NCI-H526 treated with DMSO at 0.1 percent for 48 hours (cell line): ENCODE results near the gene HLA-F.

Experiments
- DNase-seq: peaks from one replicate; lab custom pipeline; 2025; lab: John Stamatoyannopoulos, UW

HLA-F gene

DNA sequence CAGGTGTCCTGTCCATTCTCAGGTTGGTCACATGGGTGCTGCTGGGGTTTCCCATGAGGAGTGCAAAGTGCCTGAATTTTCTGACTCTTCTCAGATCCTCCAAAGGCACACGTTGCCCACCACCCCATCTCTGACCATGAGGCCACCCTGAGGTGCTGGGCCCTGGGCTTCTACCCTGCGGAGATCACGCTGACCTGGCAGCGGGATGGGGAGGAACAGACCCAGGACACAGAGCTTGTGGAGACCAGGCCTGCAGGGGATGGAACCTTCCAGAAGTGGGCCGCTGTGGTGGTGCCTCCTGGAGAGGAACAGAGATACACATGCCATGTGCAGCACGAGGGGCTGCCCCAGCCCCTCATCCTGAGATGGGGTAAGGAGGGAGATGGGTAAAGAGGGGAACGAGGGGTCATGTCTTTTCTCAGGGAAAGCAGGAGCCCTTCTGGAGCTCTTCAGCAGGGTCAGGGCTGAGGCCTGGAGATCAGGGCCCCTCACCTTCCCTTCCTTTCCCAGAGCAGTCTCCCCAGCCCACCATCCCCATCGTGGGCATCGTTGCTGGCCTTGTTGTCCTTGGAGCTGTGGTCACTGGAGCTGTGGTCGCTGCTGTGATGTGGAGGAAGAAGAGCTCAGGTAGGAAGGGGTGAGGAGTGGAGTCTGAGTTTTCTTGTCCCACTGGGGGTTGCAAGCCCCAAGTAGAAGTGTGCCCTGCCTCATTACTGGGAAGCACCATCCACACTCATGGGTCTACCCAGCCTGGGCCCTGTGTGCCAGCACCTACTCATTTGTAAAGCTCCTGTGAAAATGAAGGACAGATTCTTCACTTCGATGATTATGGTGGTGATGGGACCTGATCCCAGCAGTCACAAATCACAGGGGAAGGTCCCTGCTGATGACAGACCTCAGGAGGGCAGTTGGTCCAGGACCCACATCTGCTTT is 2.0 kb downstream of the HLA-F start:
- DNase-seq: no peak

DNA sequence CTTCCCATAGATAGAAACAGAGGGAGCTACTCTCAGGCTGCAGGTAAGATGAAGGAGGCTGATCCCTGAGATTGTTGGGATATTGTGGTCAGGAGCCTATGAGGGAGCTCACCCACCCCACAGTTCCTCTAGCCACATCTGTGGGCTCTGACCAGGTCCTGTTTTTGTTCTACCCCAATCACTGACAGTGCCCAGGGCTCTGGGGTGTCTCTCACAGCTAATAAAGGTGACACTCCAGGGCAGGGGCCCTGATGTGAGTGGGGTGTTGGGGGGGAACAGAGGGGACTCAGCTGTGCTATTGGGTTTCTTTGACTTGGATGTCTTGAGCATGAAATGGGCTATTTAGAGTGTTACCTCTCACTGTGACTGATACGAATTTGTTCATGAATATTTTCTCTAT is 2.8 kb downstream of the HLA-F start:
- DNase-seq: no peak

DNA sequence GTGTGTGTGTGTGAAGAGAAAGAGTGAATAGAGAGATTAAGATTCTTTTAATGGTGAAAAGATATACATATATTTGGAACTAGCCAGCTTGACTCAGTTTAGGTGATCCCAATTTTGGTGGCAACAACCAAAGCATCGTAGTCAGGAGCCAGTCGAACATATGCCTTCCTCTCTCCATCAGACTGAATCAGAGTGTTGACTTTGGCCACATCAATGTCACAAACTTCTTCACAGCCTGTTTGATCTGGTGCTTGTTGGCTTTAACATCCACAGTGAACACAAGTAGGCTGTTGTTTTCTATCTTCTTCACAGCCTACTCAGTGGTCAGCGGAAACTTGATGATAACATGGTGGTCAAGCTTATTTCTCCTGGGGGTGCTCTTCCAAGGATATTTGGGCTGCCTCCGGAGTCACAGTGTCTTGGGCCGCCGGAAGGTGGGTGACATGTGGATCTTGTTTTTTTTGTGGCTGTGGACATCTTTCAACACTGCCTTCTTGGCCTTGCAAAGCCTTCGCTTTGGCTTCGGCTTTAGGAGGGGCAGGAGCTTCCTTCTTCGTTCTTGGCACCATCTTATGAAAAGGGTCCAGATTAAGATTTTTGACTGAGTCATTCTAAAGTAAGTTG is 3.4 kb downstream of the HLA-F start:
- no peak for DNase-seq

DNA sequence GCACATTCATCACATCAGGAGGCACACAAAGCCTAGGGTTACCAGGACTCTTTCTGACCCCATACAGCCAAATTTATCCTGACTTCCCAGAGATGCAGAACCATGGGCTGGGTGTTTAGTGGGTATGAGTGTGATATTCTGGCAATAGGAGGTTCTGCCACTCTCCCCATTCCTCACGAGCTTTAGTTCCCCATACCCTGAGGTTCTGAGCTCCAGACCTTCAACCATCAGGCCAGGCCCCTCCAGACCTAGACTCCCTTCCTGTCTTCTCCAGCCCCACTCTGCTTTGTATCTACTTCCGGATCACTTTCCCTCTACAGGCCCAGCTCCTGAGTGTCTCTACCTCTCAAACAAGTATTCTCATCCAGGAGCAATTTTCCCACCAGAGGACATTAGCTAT is 4.4 kb downstream of the HLA-F start:
- no peak for DNase-seq

DNA sequence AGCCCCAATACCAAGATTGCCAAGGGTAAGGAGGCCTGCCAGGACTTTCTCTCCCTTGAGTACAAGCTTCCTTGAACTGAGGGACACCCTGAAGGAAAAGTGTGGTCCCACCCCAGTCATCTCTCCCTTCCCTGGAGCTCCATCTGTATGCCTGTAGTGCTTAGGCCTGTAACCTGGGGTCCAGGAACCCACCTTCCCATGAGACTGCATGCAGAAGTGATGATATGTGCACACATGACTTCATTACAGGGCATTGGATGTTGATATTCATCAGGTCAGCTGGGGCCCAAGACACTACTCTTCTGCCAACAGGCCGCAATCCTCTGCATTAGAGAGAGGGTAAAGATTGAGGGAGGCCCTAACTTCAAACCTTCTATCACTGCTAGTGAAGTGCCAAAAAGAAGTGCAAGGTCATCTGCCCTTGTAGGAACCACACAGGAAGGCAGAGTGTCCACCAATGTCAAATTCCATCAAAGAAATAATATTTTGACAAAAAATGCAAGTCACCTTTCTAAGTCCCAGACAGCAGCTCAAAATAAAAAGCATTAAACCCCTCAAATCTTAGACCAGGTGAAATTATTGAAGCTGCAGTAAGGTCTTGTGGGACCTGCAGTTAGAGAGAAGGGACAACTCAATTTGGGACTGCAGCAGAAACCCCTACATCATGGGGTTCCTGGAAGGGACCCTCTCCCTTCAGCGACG is 5.1 kb downstream of the HLA-F start:
- no peak for DNase-seq

DNA sequence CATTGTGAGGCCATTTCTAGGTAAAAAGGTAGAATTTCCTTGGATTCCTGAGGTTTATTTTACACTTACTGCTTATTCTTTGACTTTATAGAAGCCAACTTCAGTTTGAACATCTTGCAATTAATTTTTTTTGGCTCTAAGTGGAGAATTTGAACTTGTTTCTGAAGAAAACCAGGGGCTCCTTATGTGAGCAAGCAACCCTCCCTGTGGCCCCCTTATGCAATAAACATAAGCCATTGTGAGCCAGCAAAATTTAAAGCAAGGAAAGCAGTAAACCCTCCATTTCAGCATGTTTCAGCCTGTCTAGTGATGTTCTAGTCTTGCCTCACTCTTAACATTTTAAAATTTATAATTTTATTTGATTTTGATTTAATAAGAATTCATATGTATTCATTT is 5.6 kb downstream of the HLA-F start:
- DNase-seq: no peak

DNA sequence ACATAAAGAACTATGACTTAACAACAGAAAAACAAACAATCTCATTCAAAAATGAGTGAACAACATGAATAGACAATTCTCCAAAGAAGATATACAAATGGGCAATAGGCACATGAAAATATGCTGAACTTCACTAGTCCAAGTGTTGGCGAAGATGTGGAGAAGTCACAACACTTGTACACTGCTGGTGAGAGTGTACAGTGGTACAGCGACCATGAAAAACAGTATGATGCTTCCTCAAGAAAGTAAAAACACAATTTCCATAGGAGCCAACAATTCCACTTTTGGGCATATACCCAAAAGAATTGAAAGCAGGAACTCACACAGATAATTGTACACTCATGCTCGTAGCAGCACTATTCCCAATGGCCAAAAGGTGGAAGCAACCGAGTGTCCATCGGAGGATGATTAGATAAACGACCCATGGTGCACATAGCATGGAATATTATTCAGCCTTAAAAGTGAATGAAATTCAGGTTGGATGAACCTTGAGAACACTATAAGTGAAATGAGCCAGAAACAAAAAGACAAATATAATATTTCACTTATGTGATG is 6.6 kb downstream of the HLA-F start:
- DNase-seq: no peak

- no peak for DNase-seq
Observed at GRCh38 chr6:29730575-29731126, 7.4 kb downstream of the HLA-F start.

DNA sequence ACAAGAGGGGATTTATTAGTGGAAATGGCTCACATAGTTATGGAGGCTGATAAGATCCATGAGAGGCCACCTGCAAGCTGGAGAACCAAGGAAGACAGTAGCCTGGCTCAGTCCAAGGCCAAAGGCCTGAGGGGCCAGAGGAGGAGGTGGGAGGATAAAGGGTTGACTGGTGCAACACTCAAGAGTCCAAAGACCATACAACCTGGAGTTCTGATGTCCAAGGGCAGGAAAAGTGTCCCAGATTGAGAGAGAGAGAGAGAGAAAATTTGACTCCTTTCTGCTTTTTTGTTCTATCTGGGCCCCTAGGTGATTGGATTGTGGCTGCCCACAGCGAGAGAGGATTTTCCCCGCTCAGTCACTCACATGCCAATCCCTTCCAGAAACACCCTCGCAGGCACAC is 8.0 kb downstream of the HLA-F start:
- no peak for DNase-seq

- no peak for DNase-seq
Observed at GRCh38 chr6:29733057-29733456, 9.8 kb downstream of the HLA-F start.

GRCh38 chr6:29734046-29735018 is 11.1 kb downstream of the HLA-F start:
- DNase-seq: no peak

- no peak for DNase-seq
Observed at GRCh38 chr6:29736563-29736962, 13.3 kb downstream of the HLA-F start.

DNA sequence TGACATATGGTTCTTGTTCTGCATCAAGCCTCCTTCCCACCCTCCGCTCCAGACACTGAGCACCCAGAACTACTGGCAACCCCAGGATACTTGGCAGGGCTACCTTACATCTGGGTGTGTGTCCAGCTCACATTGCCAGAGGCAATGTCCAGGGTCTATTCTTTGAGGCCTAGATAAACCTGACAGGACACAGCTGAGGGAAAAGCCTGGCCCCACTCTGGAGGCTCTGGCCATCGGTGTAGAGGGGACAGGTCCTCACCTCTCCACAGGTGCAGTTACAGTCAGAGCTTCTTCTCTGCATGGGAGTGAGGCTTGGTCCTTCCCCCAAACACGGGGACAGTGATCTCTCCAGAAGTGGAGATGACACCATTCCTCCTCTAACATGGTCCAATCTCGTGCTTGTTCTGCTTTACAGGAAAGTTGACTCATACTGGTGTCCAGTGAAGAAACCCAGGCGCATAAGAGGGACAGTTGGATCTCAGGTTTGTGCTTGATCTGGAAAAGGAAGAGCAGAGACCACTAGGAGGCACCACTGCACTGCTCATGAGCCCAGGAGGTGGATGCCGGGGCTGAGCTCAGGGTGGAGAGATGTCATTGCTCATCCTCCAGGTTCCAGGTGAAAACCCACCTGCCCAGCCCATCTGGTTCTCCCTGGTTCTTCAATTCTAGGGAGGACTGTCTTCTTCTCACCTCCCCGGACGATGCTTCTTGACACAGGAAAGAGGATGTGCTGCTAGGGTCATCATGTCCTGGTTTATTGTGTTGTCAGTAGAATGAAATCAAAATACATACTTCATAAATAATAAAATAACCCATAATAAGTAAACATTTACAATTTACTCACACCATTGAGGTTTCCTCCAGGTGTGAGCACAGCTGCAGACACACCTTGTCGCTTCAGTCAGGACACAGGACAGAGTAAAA is 14.7 kb downstream of the HLA-F start:
- no peak for DNase-seq

DNA sequence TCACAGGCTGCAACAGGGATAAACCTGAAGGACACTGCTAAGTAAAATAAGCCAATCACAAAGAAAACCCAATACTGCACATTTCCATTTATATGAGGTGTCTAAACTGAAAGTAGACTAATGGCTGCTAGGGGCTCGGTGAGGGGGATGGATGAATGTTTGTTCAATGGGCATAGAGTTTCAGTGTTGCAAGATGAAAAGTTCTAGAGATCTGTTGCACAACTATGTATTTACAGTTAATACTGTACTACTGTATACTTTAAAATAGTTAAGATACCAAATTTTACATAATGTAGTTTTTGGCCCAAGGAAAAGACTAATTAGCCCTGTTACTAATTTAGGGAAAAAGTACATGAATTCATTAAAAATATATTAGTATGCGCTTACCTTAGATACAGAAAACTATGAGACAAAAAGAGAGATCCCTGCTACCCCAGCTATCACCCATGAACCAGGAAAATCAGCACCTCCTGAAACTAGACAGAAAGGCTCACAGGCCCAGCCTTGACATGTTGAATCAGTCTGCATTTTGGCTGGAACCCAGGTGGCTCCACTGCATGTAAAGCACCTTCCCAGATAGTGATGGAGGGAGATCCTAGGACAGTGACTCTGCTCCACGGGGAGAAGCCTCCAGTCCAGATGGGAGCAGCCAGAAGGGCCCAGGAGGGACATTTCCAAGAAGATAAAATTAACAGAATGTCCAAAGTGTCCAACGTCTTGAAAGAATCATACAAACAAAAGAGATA is 16.1 kb downstream of the HLA-F start:
- no peak for DNase-seq

DNA sequence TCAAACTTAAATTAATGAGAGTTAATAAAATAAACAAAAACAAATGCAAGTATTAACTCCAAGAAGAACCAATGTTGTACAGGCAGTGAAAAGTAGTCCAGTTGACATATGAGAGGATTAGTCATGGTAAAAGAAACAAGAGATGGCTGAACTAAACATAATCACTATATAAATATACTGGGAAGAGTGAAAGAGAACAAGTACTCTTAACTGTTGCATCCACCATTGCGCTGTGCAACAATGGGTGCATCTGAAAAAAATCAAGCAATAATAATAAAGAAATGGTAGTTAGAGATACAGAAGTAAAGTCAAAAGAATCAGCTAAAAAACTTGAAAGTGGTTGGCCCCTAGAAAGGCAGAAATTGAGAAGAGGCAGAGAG is 16.6 kb downstream of the HLA-F start:
- no peak for DNase-seq

DNA sequence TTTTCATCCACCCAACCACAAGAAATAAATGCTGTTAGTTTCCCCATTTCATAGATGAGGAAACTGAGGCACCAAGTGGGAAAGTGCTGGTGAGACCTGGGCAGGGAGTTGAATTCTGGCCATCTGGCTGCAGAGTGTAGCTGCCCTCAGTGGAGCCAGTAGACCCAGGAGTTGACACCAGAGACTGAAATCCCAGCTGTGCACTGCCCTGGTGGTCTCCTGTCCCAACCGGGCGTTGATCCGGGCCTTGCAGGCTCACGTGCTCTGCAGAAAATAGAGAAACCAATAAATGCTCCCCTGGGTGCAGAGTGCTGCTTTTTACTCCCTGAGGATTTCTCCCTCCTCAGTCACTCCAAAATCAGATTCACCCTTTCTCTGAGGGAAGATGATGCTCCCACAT is 18.4 kb downstream of the HLA-F start:
- DNase-seq: no peak

DNA sequence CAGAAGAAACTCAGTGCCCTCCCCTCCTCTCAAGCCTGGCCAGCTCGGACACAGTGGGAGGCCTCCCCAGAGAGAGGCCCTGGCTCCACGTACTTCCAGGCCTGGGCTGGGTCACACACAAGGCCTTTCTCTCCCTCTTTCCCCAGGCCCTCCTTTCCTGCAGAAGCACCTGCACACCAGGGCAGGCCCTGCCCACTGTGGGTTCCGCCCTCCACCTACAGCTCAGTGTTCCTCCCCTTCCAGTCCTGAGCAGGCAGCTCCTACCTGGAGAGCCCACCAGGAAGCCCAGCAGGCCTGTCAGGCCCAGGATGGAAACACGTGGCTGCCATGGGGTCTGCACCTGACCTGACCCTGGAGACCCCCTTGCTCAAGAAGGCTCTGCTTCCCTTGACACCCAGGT is 18.9 kb downstream of the HLA-F start:
- DNase-seq: no peak

- no peak for DNase-seq
Observed at GRCh38 chr6:29743025-29743424, 19.8 kb downstream of the HLA-F start.

DNA sequence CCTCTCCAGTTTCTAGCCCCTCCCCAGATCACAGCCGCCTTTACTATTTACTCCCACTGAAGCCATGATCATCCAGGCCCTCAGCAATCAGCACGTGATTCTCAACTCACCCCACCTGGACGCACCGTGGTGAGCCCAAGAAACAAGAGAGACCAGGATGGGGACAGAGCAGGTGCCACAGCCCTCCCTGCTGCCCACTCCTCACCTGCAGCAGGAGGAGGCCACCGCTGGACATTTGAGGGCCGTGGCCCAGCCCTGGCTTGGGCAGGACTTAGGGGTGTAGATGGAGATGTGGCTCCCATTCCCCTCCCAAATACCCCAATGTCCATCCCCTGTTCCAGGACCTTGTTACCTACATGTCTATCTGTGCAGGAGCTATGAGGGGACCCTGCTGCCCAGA is 20.3 kb downstream of the HLA-F start:
- no peak for DNase-seq
